GM23338 (cell line): ENCODE measurements around the gene SORBS1. TPM values are rescaled to one million over a fixed set of nuclear protein-coding genes. Genes with fewer than 3 reads are reported as not detected.

Experiments
- ATAC-seq: fragments of 200-7000 bp; cut with Tn5 transposase; 3 replicates; pipeline ENCODE4 v1.9.1; 2020
- DNase-seq: peaks from one replicate; pipeline ENCODE4 v3.0.0-alpha.2; 2015; ENCODE audit warnings: low spot score
- H2AFZ ChIP-seq: fragments of 200-600 bp; sonication (generic); 2 replicates; pipeline ENCODE4 v1.8.0; 2016; ENCODE audit warnings: antibody characterized with exemption, mild to moderate bottlenecking, moderate library complexity
- H3F3A ChIP-seq: fragments of 200-600 bp; sonication (generic); replicated peaks from 2 replicates; pipeline ENCODE4 v1.8.0; 2017; ENCODE audit warnings: antibody characterized with exemption, mixed run types, low read depth
- H3K27ac ChIP-seq: fragments of 200-600 bp; sonication (generic); 2 replicates; pipeline ENCODE4 v1.6.1; 2016; ENCODE audit warnings: low read depth
- H3K27me3 ChIP-seq: fragments of 200-600 bp; sonication (generic); 2 replicates; pipeline ENCODE4 v1.8.0; 2016; ENCODE audit warnings: mild to moderate bottlenecking, mixed run types, moderate library complexity; ENCODE audit not compliant: insufficient read depth
- H3K36me3 ChIP-seq: fragments of 200-600 bp; sonication (generic); 2 replicates; pipeline ENCODE4 v1.8.0; 2016; ENCODE audit warnings: mild to moderate bottlenecking; ENCODE audit not compliant: insufficient read depth
- H3K4me1 ChIP-seq: fragments of 200-600 bp; sonication (generic); 2 replicates; pipeline ENCODE4 v1.8.0; 2016; ENCODE audit warnings: mild to moderate bottlenecking, moderate library complexity; ENCODE audit not compliant: insufficient read depth
- H3K4me2 ChIP-seq: fragments of 200-600 bp; sonication (generic); 2 replicates; pipeline ENCODE4 v1.7.1; 2017; ENCODE audit warnings: mixed run types
- H3K4me3 ChIP-seq: fragments of 200-600 bp; sonication (generic); 2 replicates; pipeline ENCODE4 v1.6.1; 2016; ENCODE audit warnings: mixed run types
- H3K79me2 ChIP-seq: fragments of 200-600 bp; sonication (generic); replicated peaks from 2 replicates; pipeline ENCODE4 v1.8.0; 2017; ENCODE audit warnings: mild to moderate bottlenecking; ENCODE audit not compliant: insufficient read depth
- H3K9me2 ChIP-seq: fragments of 200-600 bp; sonication (generic); 2 replicates; pipeline ENCODE4 v1.8.0; 2017; ENCODE audit not compliant: insufficient read depth
- H4K20me1 ChIP-seq: fragments of 200-600 bp; sonication (generic); replicated peaks from 2 replicates; pipeline ENCODE4 v1.8.0; 2017; ENCODE audit warnings: mild to moderate bottlenecking; ENCODE audit not compliant: insufficient read depth
- H3K27ac Mint-ChIP-seq: 2 replicates; pipeline ENCODE4 v1.8.0; 2020; ENCODE audit warnings: inconsistent platforms, mild to moderate bottlenecking, moderate library complexity, mixed read lengths
- H3K27me3 Mint-ChIP-seq: 3 replicates; pipeline ENCODE4 v1.8.0; 2022; ENCODE audit warnings: low read depth, mild to moderate bottlenecking, moderate library complexity, mixed read lengths, inconsistent platforms; ENCODE audit not compliant: insufficient read depth, poor library complexity
- H3K36me3 Mint-ChIP-seq: 3 replicates; pipeline ENCODE4 v1.8.0; 2021; ENCODE audit warnings: low read depth, mild to moderate bottlenecking, inconsistent platforms, moderate library complexity, mixed read lengths
- H3K4me1 Mint-ChIP-seq: 3 replicates; pipeline ENCODE4 v1.8.0; 2020; ENCODE audit warnings: mild to moderate bottlenecking, inconsistent platforms, mixed read lengths
- H3K4me3 Mint-ChIP-seq: 3 replicates; pipeline ENCODE4 v1.8.0; 2021; ENCODE audit warnings: moderate library complexity, mild to moderate bottlenecking, inconsistent platforms, mixed read lengths
- H3K9me3 Mint-ChIP-seq: 3 replicates; pipeline ENCODE4 v1.8.0; 2020; ENCODE audit warnings: moderate library complexity, mild to moderate bottlenecking, inconsistent platforms, mixed read lengths
- CTCF ChIP-seq, 2 experiments: fragments of 200-600 bp in 1 of 2; sonication (generic) in 1 of 2; conservative IDR thresholded peaks; 2 replicates each; pipeline versions ENCODE4 v1.5.1 to v1.6.1; 2016 to 2017; ENCODE audit warnings: antibody characterized with exemption in 2 of 2, low read depth in 2 of 2, mild to moderate bottlenecking in 2 of 2, moderate library complexity in 1 of 2
- ETS1 ChIP-seq: IDR thresholded peaks from 2 replicates; pipeline ENCODE4 v1.6.1; 2016; ENCODE audit warnings: antibody characterized with exemption
- EZH2 ChIP-seq: fragments of 200-600 bp; sonication (generic); IDR thresholded peaks from one replicate; pipeline ENCODE4 v1.8.0; 2017; ENCODE audit warnings: antibody characterized with exemption, mild to moderate bottlenecking, low read depth; ENCODE audit not compliant: unreplicated experiment
- EZH2phosphoT487 ChIP-seq: fragments of 200-600 bp; sonication (generic); IDR thresholded peaks from one replicate; pipeline ENCODE4 v1.8.1; 2018; ENCODE audit warnings: antibody characterized with exemption; ENCODE audit not compliant: unreplicated experiment
- JUNB ChIP-seq: IDR thresholded peaks from one replicate; pipeline ENCODE4 v1.6.1; 2016; ENCODE audit warnings: antibody characterized with exemption; ENCODE audit not compliant: unreplicated experiment
- NANOG ChIP-seq: IDR thresholded peaks from 2 replicates; pipeline ENCODE4 v1.6.1; 2016; ENCODE audit warnings: antibody characterized with exemption, borderline replicate concordance
- POLR2AphosphoS5 ChIP-seq: IDR thresholded peaks from 2 replicates; pipeline ENCODE4 v1.6.1; 2016; ENCODE audit warnings: antibody characterized with exemption, low read depth
- REST ChIP-seq: IDR thresholded peaks from one replicate; pipeline ENCODE4 v1.6.1; 2018; ENCODE audit warnings: antibody characterized with exemption; ENCODE audit not compliant: unreplicated experiment
- STAT1 ChIP-seq: IDR thresholded peaks from one replicate; pipeline ENCODE4 v1.6.1; 2016; ENCODE audit warnings: antibody characterized with exemption; ENCODE audit not compliant: unreplicated experiment
- ZNF114 ChIP-seq: fragments of 250-450 bp; sonication (Bioruptor Pico); IDR thresholded peaks from 2 replicates; pipeline ENCODE4 v1.5.0; 2020; ENCODE audit warnings: mild to moderate bottlenecking, moderate library complexity
- ZNF331 ChIP-seq: fragments of 250-450 bp; sonication (Bioruptor Pico); IDR thresholded peaks from 2 replicates; pipeline ENCODE4 v1.5.0; 2020; ENCODE audit warnings: low read depth, mild to moderate bottlenecking, moderate library complexity
- polyA plus RNA-seq: library from polyadenylated mRNA; unstranded; fragments of >200 nt; fragmentation: Nextera tagmentation; extraction: Ambion mirVana; gene quantifications from 2 replicates; pipeline ENCODE4 v1.2.1, GENCODE V29; 2016
- total RNA-seq: library from RNA; depleted of rRNA; stranded (reverse); fragments of >200 nt; shearing (Covaris generic); gene quantifications from 2 replicates; pipeline ENCODE4 v1.2.3, GENCODE V29; 2014

Gene SORBS1
- total and polyA plus RNA-seq, 2 experiments from 2014 or later, result 47.7 to 51.5 TPM

- no peaks in the 10 kb centered on the region for H3K36me3 ChIP-seq
- no peaks in the 10 kb centered on the region for H3K4me1 Mint-ChIP-seq
- peaks cover 4% of the 10 kb centered on the region; the same call in 1 of the 2 replicates for H3K9me2 ChIP-seq
- H3K27ac ChIP-seq, result no peak overlapping the region
- H3K27ac Mint-ChIP-seq, result no peak overlapping the region
- no peaks in the 10 kb centered on the region for H4K20me1 ChIP-seq
- TF ChIP-seq ETS1 (no peak), EZH2 (no peak)
- no peaks in the 10 kb centered on the region for H3F3A ChIP-seq
- H2AFZ ChIP-seq, result no peak overlapping the region
- H3K4me1 ChIP-seq, result no peaks in the 10 kb centered on the region
- no peak for DNase-seq
- no peak overlapping the region for H3K4me3 ChIP-seq
- ATAC-seq, result no peak
- no peak overlapping the region for H3K4me2 ChIP-seq
- H3K27me3 Mint-ChIP-seq, result no peaks in the 10 kb centered on the region
- no peaks in the 10 kb centered on the region for H3K27me3 ChIP-seq
- no peaks in the 10 kb centered on the region for H3K9me3 Mint-ChIP-seq
- no peaks in the 10 kb centered on the region for H3K36me3 Mint-ChIP-seq
- no peak overlapping the region for H3K4me3 Mint-ChIP-seq
- no peaks in the 10 kb centered on the region for H3K79me2 ChIP-seq
Measured at GRCh38 chr10:95573964-95574604, 12.9 kb upstream of the SORBS1 start.

GRCh38 chr10:95573527-95573926 is 12.4 kb upstream of the SORBS1 start:
- no peaks in the 10 kb centered on the region for H3K9me3 Mint-ChIP-seq
- no peaks in the 10 kb centered on the region for H3K36me3 Mint-ChIP-seq
- no peaks in the 10 kb centered on the region for H3K4me1 Mint-ChIP-seq
- DNase-seq, result no peak
- H3K4me2 ChIP-seq, result no peak overlapping the region
- H3K27ac Mint-ChIP-seq, result no peak overlapping the region
- no peaks in the 10 kb centered on the region for H3K79me2 ChIP-seq
- no peak for ATAC-seq
- H3K4me3 ChIP-seq, result no peak overlapping the region
- H3F3A ChIP-seq, result no peaks in the 10 kb centered on the region
- no peak overlapping the region for H3K27ac ChIP-seq
- H3K27me3 Mint-ChIP-seq, result no peaks in the 10 kb centered on the region
- H3K4me1 ChIP-seq, result no peaks in the 10 kb centered on the region
- no peaks in the 10 kb centered on the region for H3K36me3 ChIP-seq
- no peaks in the 10 kb centered on the region for H3K27me3 ChIP-seq
- H2AFZ ChIP-seq, result no peak overlapping the region
- H3K9me2 ChIP-seq, result peaks cover 4% of the 10 kb centered on the region; the same call in 1 of the 2 replicates
- H3K4me3 Mint-ChIP-seq, result no peak overlapping the region
- no peaks in the 10 kb centered on the region for H4K20me1 ChIP-seq
- TF ChIP-seq CTCF (conservative IDR thresholded peaks at IDR 0.05; ENCODE audit: low read depth in 2 of 2) (no peak), POLR2AphosphoS5 (no peak), NANOG (no peak), EZH2phosphoT487 (no peak), STAT1 (no peak), EZH2 (no peak), ZNF331 (no peak), ETS1 (no peak), ZNF114 (CRISPR knock-in tag) (no peak), REST (no peak), JUNB (no peak)
